KBM-7 (cell line): ENCODE results near the gene IMMP2L.
"Not testable (repeated sequence)": the region's sequence is repeated elsewhere in the genome, so short reads cannot be mapped to it uniquely, and the experiment has no call there.

Source experiments
- DNase-seq: peaks from one replicate; pipeline ENCODE4 v3.0.0-alpha.2; 2015
- in situ Hi-C: fragments of 300-500 bp; cut with MboI; formaldehyde crosslinking; loops from 2 replicates; pipeline ENCODE4 v1.14.3; 2020; ENCODE audit warnings: low sequenced_read_pairs, low pct_unique_long_range_greater_than_20kb, mixed read lengths

IMMP2L gene

GRCh38 chr7:111312966-111313365 is 249.3 kb downstream of the IMMP2L start:
- DNase-seq: no peak
- in situ Hi-C loops: no loop called here

- in situ Hi-C loops: no loop called here
- no peak for DNase-seq
Observed at GRCh38 chr7:111308691-111309090, 253.6 kb downstream of the IMMP2L start.

- in situ Hi-C loops: no loop called here
- DNase-seq: no peak
Observed at GRCh38 chr7:111301891-111302290, 260.4 kb downstream of the IMMP2L start.

- in situ Hi-C loops: no loop called here
- DNase-seq: no peak
Observed at GRCh38 chr7:111294494-111294893, 267.8 kb downstream of the IMMP2L start.

GRCh38 chr7:111292026-111292470 is 270.2 kb downstream of the IMMP2L start:
- DNase-seq: no peak
- in situ Hi-C loops: no loop called here

GRCh38 chr7:111290982-111291381 is 271.3 kb downstream of the IMMP2L start:
- in situ Hi-C loops: no loop called here
- no peak for DNase-seq

GRCh38 chr7:111290419-111290818 is 271.9 kb downstream of the IMMP2L start:
- in situ Hi-C loops: no loop called here

GRCh38 chr7:111288441-111288840 is 273.9 kb downstream of the IMMP2L start:
- in situ Hi-C loops, DNase-seq: not testable (repeated sequence)

More at GRCh38 chr7:111290419-111290818, 271.9 kb downstream of the IMMP2L start:
- no peak for DNase-seq

GRCh38 chr7:111282626-111283025 is 279.7 kb downstream of the IMMP2L start:
- DNase-seq: no peak
- in situ Hi-C loops: no loop called here

GRCh38 chr7:111274857-111275256 is 287.4 kb downstream of the IMMP2L start:
- DNase-seq: no peak
- in situ Hi-C loops: no loop called here

- DNase-seq: no peak
- in situ Hi-C loops: no loop called here
Observed at GRCh38 chr7:111272092-111272491, 290.2 kb downstream of the IMMP2L start.

GRCh38 chr7:111270794-111271193 is 291.5 kb downstream of the IMMP2L start:
- DNase-seq, in situ Hi-C loops: not testable (repeated sequence)

GRCh38 chr7:111268941-111269340 is 293.4 kb downstream of the IMMP2L start:
- in situ Hi-C loops: no loop called here
- no peak for DNase-seq

- DNase-seq: no peak
Observed at GRCh38 chr7:111266613-111267012, 295.7 kb downstream of the IMMP2L start.

GRCh38 chr7:111265394-111265793 is 296.9 kb downstream of the IMMP2L start:
- DNase-seq: no peak
- in situ Hi-C loops: no loop called here

More at GRCh38 chr7:111266613-111267012, 295.7 kb downstream of the IMMP2L start:
- in situ Hi-C loops: no loop called here

- in situ Hi-C loops: no loop called here
- DNase-seq: no peak
Observed at GRCh38 chr7:111264981-111265380, 297.3 kb downstream of the IMMP2L start.

- DNase-seq: no peak
- in situ Hi-C loops: no loop called here
Observed at GRCh38 chr7:111264111-111264868, 298.0 kb downstream of the IMMP2L start.

GRCh38 chr7:111262293-111263116 is 299.8 kb downstream of the IMMP2L start:
- in situ Hi-C loops: no loop called here
- DNase-seq: no peak

- in situ Hi-C loops: no loop called here
- no peak for DNase-seq
Observed at GRCh38 chr7:111261496-111261895, 300.8 kb downstream of the IMMP2L start.

- DNase-seq: no peak
- in situ Hi-C loops: no loop called here
Observed at GRCh38 chr7:111259991-111260390, 302.3 kb downstream of the IMMP2L start.
